Measurements from ENCODE around the gene NDUFS2.
A peak's percentile ranks its signal among the peaks of the same experiment; 100 is the strongest.

The NDUFS2 gene

GRCh38 chr1:161177112-161177935 lies 24.8 kb upstream of the NDUFS2 start, which contains the start of gene B4GALT3:
Gene B4GALT3, minus strand, starts transcription at chr1:161177507. Its CDS starts 1,447 bp downstream, at chr1:161176060.
- Histone ChIP-seq H3K4me3 (peak within 1 kb of the TSS; percentile 76), H3K9me3 (no peaks in the 10 kb centered on the region), H3K36me3 (replicated peaks) (peaks cover 20% of the 10 kb centered on the region), H3K27me3 (ENCODE audit: low read depth) (no peaks in the 10 kb centered on the region), H3K4me1 (peaks cover 14% of the 10 kb centered on the region)
- DNase-seq (ENCODE audit: low spot score in 2 of 2): peak; percentile 56 to 95
- in situ Hi-C loops (cut with MboI; ENCODE audit: low sequenced_read_pairs): loop anchor here (25.0 kb wide), 1 partner anchor 560 kb away; the partner anchor contains the start of gene DUSP12

GRCh38 chr1:161177936-161178244 lies 24.3 kb upstream of the NDUFS2 start:
- H3K4me1 ChIP-seq: peaks cover 14% of the 10 kb centered on the region
- no peak for DNase-seq (ENCODE audit: low spot score in 2 of 2)
- no peaks in the 10 kb centered on the region for H3K27me3 ChIP-seq (ENCODE audit: low read depth)
- H3K9me3 ChIP-seq: no peaks in the 10 kb centered on the region
- peaks cover 17% of the 10 kb centered on the region for H3K36me3 ChIP-seq (replicated peaks)
- in situ Hi-C loops (cut with MboI; ENCODE audit: low sequenced_read_pairs): loop anchor here (25.0 kb wide), 1 partner anchor 559 kb away; the partner anchor contains the start of gene DUSP12
- no peak overlapping the region; the same call in 1 of the 2 replicates for H3K4me3 ChIP-seq

GRCh38 chr1:161179698-161180097 lies 22.5 kb upstream of the NDUFS2 start:
- DNase-seq (ENCODE audit: low spot score in 2 of 2): no peak
- no peaks in the 10 kb centered on the region for H3K9me3 ChIP-seq
- no peak overlapping the region for H3K4me3 ChIP-seq
- 0 out of 2 replicates have a peak, but pooled peaks cover 3% of the 10 kb centered on the region for H3K27me3 ChIP-seq (ENCODE audit: low read depth)
- H3K36me3 ChIP-seq (replicated peaks): peaks cover 2% of the 10 kb centered on the region; the same call in 1 of the 2 replicates
- peaks cover 14% of the 10 kb centered on the region for H3K4me1 ChIP-seq
- in situ Hi-C loops (cut with MboI; ENCODE audit: low sequenced_read_pairs): loop anchor here (25.0 kb wide), 1 partner anchor 558 kb away; the partner anchor contains the start of gene DUSP12

GRCh38 chr1:161180639-161181038 lies 21.5 kb upstream of the NDUFS2 start:
- no peaks in the 10 kb centered on the region for H3K9me3 ChIP-seq
- in situ Hi-C loops (cut with MboI; ENCODE audit: low sequenced_read_pairs): loop anchor here (25.0 kb wide), 1 partner anchor 557 kb away; the partner anchor contains the start of gene DUSP12

GRCh38 chr1:161182214-161182613 lies 20.0 kb upstream of the NDUFS2 start:
- in situ Hi-C loops (cut with MboI; ENCODE audit: low sequenced_read_pairs): loop anchor here (25.0 kb wide), 1 partner anchor 555 kb away; the partner anchor contains the start of gene DUSP12
- no peak for DNase-seq (ENCODE audit: low spot score in 2 of 2)

More at GRCh38 chr1:161180639-161181038, 21.5 kb upstream of the NDUFS2 start:
- Histone ChIP-seq H3K36me3 (replicated peaks) (no peaks in the 10 kb centered on the region), H3K4me1 (peaks cover 14% of the 10 kb centered on the region), H3K27me3 (ENCODE audit: low read depth) (0 out of 2 replicates have a peak, but pooled peaks cover 3% of the 10 kb centered on the region), H3K4me3 (no peak overlapping the region)
- DNase-seq (ENCODE audit: low spot score in 2 of 2): no peak

GRCh38 chr1:161185282-161185682 lies 16.9 kb upstream of the NDUFS2 start:
- in situ Hi-C loops (cut with MboI; ENCODE audit: low sequenced_read_pairs): loop anchor here (25.0 kb wide), 1 partner anchor 552 kb away; the partner anchor contains the start of gene DUSP12

More at GRCh38 chr1:161182214-161182613, 20.0 kb upstream of the NDUFS2 start:
- H3K36me3 ChIP-seq (replicated peaks): no peaks in the 10 kb centered on the region
- H3K4me1 ChIP-seq: peaks cover 8% of the 10 kb centered on the region
- H3K27me3 ChIP-seq (ENCODE audit: low read depth): 0 out of 2 replicates have a peak, but pooled peaks cover 3% of the 10 kb centered on the region
- H3K9me3 ChIP-seq: no peaks in the 10 kb centered on the region
- H3K4me3 ChIP-seq: no peak overlapping the region

GRCh38 chr1:161185732-161186311 lies 16.3 kb upstream of the NDUFS2 start:
- Histone ChIP-seq H3K4me1 (no peaks in the 10 kb centered on the region), H3K9me3 (no peaks in the 10 kb centered on the region), H3K36me3 (replicated peaks) (no peaks in the 10 kb centered on the region), H3K27me3 (ENCODE audit: low read depth) (0 out of 2 replicates have a peak, but pooled peaks cover 3% of the 10 kb centered on the region), H3K4me3 (no peak overlapping the region)
- no peak for DNase-seq (ENCODE audit: low spot score in 2 of 2)
- in situ Hi-C loops (cut with MboI; ENCODE audit: low sequenced_read_pairs): loop anchor here (25.0 kb wide), 1 partner anchor 551 kb away; the partner anchor contains the start of gene DUSP12

More at GRCh38 chr1:161185282-161185682, 16.9 kb upstream of the NDUFS2 start:
- H3K36me3 ChIP-seq (replicated peaks): no peaks in the 10 kb centered on the region
- no peak for DNase-seq (ENCODE audit: low spot score in 2 of 2)
- H3K4me1 ChIP-seq: no peaks in the 10 kb centered on the region
- H3K27me3 ChIP-seq (ENCODE audit: low read depth): 0 out of 2 replicates have a peak, but pooled peaks cover 3% of the 10 kb centered on the region
- H3K4me3 ChIP-seq: no peak overlapping the region
- H3K9me3 ChIP-seq: no peaks in the 10 kb centered on the region

- 0 out of 2 replicates have a peak, but pooled peaks cover 3% of the 10 kb centered on the region for H3K27me3 ChIP-seq (ENCODE audit: low read depth)
- in situ Hi-C loops (cut with MboI; ENCODE audit: low sequenced_read_pairs): loop anchor here (25.0 kb wide), 1 partner anchor 550 kb away; the partner anchor contains the start of gene DUSP12
- DNase-seq (ENCODE audit: low spot score in 2 of 2): no peak
- H3K4me1 ChIP-seq: no peaks in the 10 kb centered on the region
- H3K4me3 ChIP-seq: no peak overlapping the region
- H3K9me3 ChIP-seq: no peaks in the 10 kb centered on the region
- H3K36me3 ChIP-seq (replicated peaks): no peaks in the 10 kb centered on the region
Measured at GRCh38 chr1:161187311-161187710, 14.9 kb upstream of the NDUFS2 start.

- Histone ChIP-seq H3K9me3 (no peaks in the 10 kb centered on the region), H3K4me3 (no peak overlapping the region), H3K27me3 (ENCODE audit: low read depth) (0 out of 2 replicates have a peak, but pooled peaks cover 3% of the 10 kb centered on the region), H3K36me3 (replicated peaks) (no peaks in the 10 kb centered on the region), H3K4me1 (no peaks in the 10 kb centered on the region)
- no peak for DNase-seq (ENCODE audit: low spot score in 2 of 2)
- in situ Hi-C loops (cut with MboI; ENCODE audit: low sequenced_read_pairs): loop anchor here (25.0 kb wide), 1 partner anchor 549 kb away; the partner anchor contains the start of gene DUSP12
Measured at GRCh38 chr1:161188381-161188780, 13.8 kb upstream of the NDUFS2 start.

GRCh38 chr1:161189036-161189435 lies 13.1 kb upstream of the NDUFS2 start:
- H3K36me3 ChIP-seq (replicated peaks): no peaks in the 10 kb centered on the region
- H3K4me3 ChIP-seq: no peak overlapping the region
- H3K4me1 ChIP-seq: no peaks in the 10 kb centered on the region
- in situ Hi-C loops (cut with MboI; ENCODE audit: low sequenced_read_pairs): loop anchor here (25.0 kb wide), 1 partner anchor 548 kb away; the partner anchor contains the start of gene DUSP12
- DNase-seq (ENCODE audit: low spot score in 2 of 2): no peak
- H3K27me3 ChIP-seq (ENCODE audit: low read depth): 0 out of 2 replicates have a peak, but pooled peaks cover 3% of the 10 kb centered on the region
- H3K9me3 ChIP-seq: no peaks in the 10 kb centered on the region

GRCh38 chr1:161190962-161191521 lies 11.1 kb upstream of the NDUFS2 start:
- Histone ChIP-seq H3K4me1 (no peaks in the 10 kb centered on the region), H3K4me3 (no peak overlapping the region), H3K27me3 (ENCODE audit: low read depth) (no peaks in the 10 kb centered on the region), H3K9me3 (no peaks in the 10 kb centered on the region), H3K36me3 (replicated peaks) (no peaks in the 10 kb centered on the region)
- DNase-seq (ENCODE audit: low spot score in 2 of 2): no peak
- in situ Hi-C loops (cut with MboI; ENCODE audit: low sequenced_read_pairs): loop anchor here (25.0 kb wide), 1 partner anchor 546 kb away; the partner anchor contains the start of gene DUSP12

GRCh38 chr1:161191971-161192370 lies 10.2 kb upstream of the NDUFS2 start:
- in situ Hi-C loops (cut with MboI; ENCODE audit: low sequenced_read_pairs): loop anchor here (25.0 kb wide), 1 partner anchor 545 kb away; the partner anchor contains the start of gene DUSP12
- Histone ChIP-seq H3K36me3 (replicated peaks) (no peaks in the 10 kb centered on the region), H3K4me1 (no peaks in the 10 kb centered on the region), H3K27me3 (ENCODE audit: low read depth) (no peaks in the 10 kb centered on the region), H3K4me3 (no peak overlapping the region), H3K9me3 (no peaks in the 10 kb centered on the region)
- no peak for DNase-seq (ENCODE audit: low spot score in 2 of 2)

All from HAP-1 (cell line).